HG03460 (cell line): ENCODE data around the gene TUBB8.
"Not testable (repeated sequence)": the region's sequence is repeated elsewhere in the genome, so short reads cannot be mapped to it uniquely, and the experiment has no call there.

Source experiments
- ATAC-seq: cut with Tn5 transposase; IDR thresholded peaks from one replicate; pipeline ENCODE4 v1.9.1; 2021; ENCODE audit not compliant: unreplicated experiment

TUBB8 gene

GRCh38 chr10:48996-49395 lies at the start of gene TUBB8:
Gene TUBB8 (minus strand): TSS chr10:49296. CDS start chr10:49238, 58 bp downstream.
- no peak for ATAC-seq

- ATAC-seq = no peak
These were observed 47.4 kb upstream of the TUBB8 start for GRCh38 chr10:96466-96865.

GRCh38 chr10:95356-96115 lies 46.4 kb upstream of the TUBB8 start:
- ATAC-seq = no peak

- ATAC-seq = no peak
These were observed 45.5 kb upstream of the TUBB8 start for GRCh38 chr10:94613-95012.

- no peak for ATAC-seq
These were observed 43.8 kb upstream of the TUBB8 start for GRCh38 chr10:92846-93245.

GRCh38 chr10:92153-92552 lies 43.1 kb upstream of the TUBB8 start:
- ATAC-seq = no peak

GRCh38 chr10:91313-91712 lies 42.2 kb upstream of the TUBB8 start:
- no peak for ATAC-seq

- ATAC-seq = no peak
These were observed 41.1 kb upstream of the TUBB8 start for GRCh38 chr10:90161-90560.

- no peak for ATAC-seq
These were observed 40.2 kb upstream of the TUBB8 start for GRCh38 chr10:89248-89647.

GRCh38 chr10:88253-88652 lies 39.2 kb upstream of the TUBB8 start:
- no peak for ATAC-seq

- ATAC-seq = no peak
These were observed 38.3 kb upstream of the TUBB8 start for GRCh38 chr10:87177-88080.

- no peak for ATAC-seq
These were observed 36.9 kb upstream of the TUBB8 start for GRCh38 chr10:86031-86430.

GRCh38 chr10:85044-85443 lies 35.9 kb upstream of the TUBB8 start:
- ATAC-seq = no peak

- no peak for ATAC-seq
These were observed 34.9 kb upstream of the TUBB8 start for GRCh38 chr10:83930-84530.

- no peak for ATAC-seq
These were observed 31.5 kb upstream of the TUBB8 start for GRCh38 chr10:80477-81105.

- no peak for ATAC-seq
These were observed 30.6 kb upstream of the TUBB8 start for GRCh38 chr10:79532-80215.

- ATAC-seq = no peak
These were observed 29.5 kb upstream of the TUBB8 start for GRCh38 chr10:78556-78955.

- not testable (repeated sequence) for ATAC-seq
These were observed 25.1 kb upstream of the TUBB8 start for GRCh38 chr10:74266-74621.

GRCh38 chr10:73543-74265 lies 24.6 kb upstream of the TUBB8 start:
- ATAC-seq = not testable (repeated sequence)

GRCh38 chr10:68156-68555 lies 19.1 kb upstream of the TUBB8 start:
- not testable (repeated sequence) for ATAC-seq
